Naive thymus-derived CD4-positive, alpha-beta T cell (primary cell): ENCODE measurements around the gene MAPKAPK2. TPM values are rescaled to one million over a fixed set of nuclear protein-coding genes. Genes with fewer than 3 reads are reported as not detected.
A peak's percentile ranks its signal among the peaks of the same experiment; 100 is the strongest.

Experiments
- ATAC-seq: fragments of 150-1000 bp; cut with Tn5 transposase; 2 replicates; pipeline ENCODE4 v1.10.0; 2021; ENCODE audit warnings: mild to moderate bottlenecking, moderate library complexity
- CTCF ChIA-PET: fragments of 350-600 bp; sonication (Branson Sonifier 250); formaldehyde crosslinking; loops from one replicate; lab custom pipeline; 2021; ENCODE audit warnings: antibody characterized with exemption; lab: Charles Lee
- POLR2A ChIA-PET: fragments of 350-600 bp; sonication (Branson Sonifier 250); formaldehyde crosslinking; loops from one replicate; lab custom pipeline; 2021; ENCODE audit warnings: antibody characterized with exemption, inconsistent platforms; lab: Charles Lee
- DNase-seq, 9 donors: peaks; one replicate each; pipeline versions ENCODE4 v3.0.0 to v3.0.0-alpha.2; 2020 to 2022; ENCODE audit warnings: mixed read lengths in 1 of 9
- H3K27ac ChIP-seq: one replicate; pipeline ENCODE4 v1.7.0; 2013; ENCODE audit warnings: mild to moderate bottlenecking, low read depth, low read length, moderate library complexity
- H3K27me3 ChIP-seq, 2 donors: one replicate each; pipeline ENCODE4 v1.7.0; 2013; ENCODE audit warnings: low read length in 2 of 2, mild to moderate bottlenecking in 2 of 2, moderate library complexity in 2 of 2; ENCODE audit not compliant: control insufficient read depth in 2 of 2, insufficient read depth in 2 of 2
- H3K36me3 ChIP-seq, 3 experiments: 1 replicate in 2 of 3; 2 replicates in 1 of 3; pipeline ENCODE4 v1.7.0; 2013; ENCODE audit warnings: low read length in 3 of 3, mild to moderate bottlenecking in 3 of 3, moderate library complexity in 1 of 3; ENCODE audit not compliant: insufficient read depth in 3 of 3, control insufficient read depth in 2 of 3
- H3K4me1 ChIP-seq, 2 donors: one replicate each; pipeline ENCODE4 v1.7.0; 2013; ENCODE audit warnings: low read length in 2 of 2, mild to moderate bottlenecking in 2 of 2, moderate library complexity in 1 of 2; ENCODE audit not compliant: control insufficient read depth in 2 of 2, insufficient read depth in 2 of 2
- H3K4me3 ChIP-seq: 2 replicates; pipeline ENCODE4 v1.7.0; 2013; ENCODE audit warnings: mild to moderate bottlenecking, low read length
- H3K9me3 ChIP-seq, 3 experiments: 1 replicate in 2 of 3; 2 replicates in 1 of 3; pipeline ENCODE4 v1.7.0; 2013; ENCODE audit warnings: low read length in 3 of 3; ENCODE audit not compliant: control insufficient read depth in 2 of 3
- H3K27ac Mint-ChIP-seq, 9 donors: one replicate each; pipeline ENCODE4 v1.8.0; 2020 to 2022; ENCODE audit warnings: mixed read lengths in 9 of 9, mild to moderate bottlenecking in 8 of 9, moderate library complexity in 5 of 9, inconsistent platforms in 2 of 9
- H3K27me3 Mint-ChIP-seq, 5 donors: one replicate each; pipeline ENCODE4 v1.8.0; 2021 to 2022; ENCODE audit warnings: mixed read lengths in 5 of 5, mild to moderate bottlenecking in 1 of 5
- H3K36me3 Mint-ChIP-seq, 5 donors: one replicate each; pipeline ENCODE4 v1.8.0; 2020 to 2022; ENCODE audit warnings: mixed read lengths in 5 of 5, mild to moderate bottlenecking in 3 of 5, inconsistent platforms in 1 of 5
- H3K4me1 Mint-ChIP-seq, 7 donors: one replicate each; pipeline ENCODE4 v1.8.0; 2020 to 2022; ENCODE audit warnings: mixed read lengths in 7 of 7, mild to moderate bottlenecking in 3 of 7, inconsistent platforms in 1 of 7
- H3K4me3 Mint-ChIP-seq, 10 donors: one replicate each; pipeline ENCODE4 v1.8.0; 2020 to 2022; ENCODE audit warnings: mild to moderate bottlenecking in 10 of 10, mixed read lengths in 10 of 10, moderate library complexity in 6 of 10, inconsistent platforms in 2 of 10
- H3K9me3 Mint-ChIP-seq, 11 donors: one replicate each; pipeline ENCODE4 v1.8.0; 2020 to 2022; ENCODE audit warnings: mixed read lengths in 11 of 11, mild to moderate bottlenecking in 4 of 11, inconsistent platforms in 1 of 11, moderate library complexity in 1 of 11
- intact Hi-C, 2 donors: fragments of 100-400 bp; cut with micrococcal nuclease; formaldehyde crosslinking; loops; one replicate each; pipeline ENCODE4 v1.15.1; 2023
- polyA plus RNA-seq, 2 donors: library from polyadenylated mRNA; unstranded; fragments of 300-500 nt; fragmentation: Illumina TruSeq; gene quantifications; one replicate each; pipeline ENCODE4 v1.2.3, GENCODE V29; 2021
- total RNA-seq, 6 experiments: library from RNA in 5 of 6; stranded (reverse) in 5 of 6; gene quantifications; 1 replicate in 5 of 6; 2 replicates in 1 of 6; pipeline ENCODE4 v1.2.3 and lab custom pipeline; 2021 to 2026

MAPKAPK2 gene
- total and polyA plus RNA-seq, 7 experiments from 2014 or later = 1.4 to 123 (median 53.2) TPM

- Mint-ChIP-seq H3K27ac (peak overlapping the region in 5 of 9 donors; percentile 16 to 75 (median 32)), H3K9me3 (no peaks in the 10 kb centered on the region), H3K4me1 (peaks cover 26 to 71% (median 35%) of the 10 kb centered on the region in 7 donors), H3K27me3 (peaks cover 0 to 20% (median 0%) of the 10 kb centered on the region in 5 donors), H3K36me3 (peaks cover 0 to 8% (median 3%) of the 10 kb centered on the region in 5 donors), H3K4me3 (no peak overlapping the region)
- ATAC-seq (peak; percentile 59), DNase-seq (no peak)
- Histone ChIP-seq H3K4me1 (peaks cover 6 to 19% of the 10 kb centered on the region in 2 donors), H3K36me3 (no peaks in the 10 kb centered on the region), H3K4me3 (no peak overlapping the region), H3K27me3 (no peaks in the 10 kb centered on the region), H3K27ac (no peak overlapping the region), H3K9me3 (no peaks in the 10 kb centered on the region)
- CTCF ChIA-PET = interaction anchor here (0.8 to 1.8 kb wide), 3 partner anchors 9 to 65 kb away, joined by 3 to 7 read pairs (median 4); no protein-coding TSS in a partner anchor
- intact Hi-C loops = no loop called here
- POLR2A ChIA-PET = interaction anchor here (0.7 to 1.9 kb wide), 5 partner anchors 8 to 161 kb away, joined by 3 to 7 read pairs (median 4); no protein-coding TSS in a partner anchor
Observed at GRCh38 chr1:206744683-206745082, 60.0 kb downstream of the MAPKAPK2 start.

DNA sequence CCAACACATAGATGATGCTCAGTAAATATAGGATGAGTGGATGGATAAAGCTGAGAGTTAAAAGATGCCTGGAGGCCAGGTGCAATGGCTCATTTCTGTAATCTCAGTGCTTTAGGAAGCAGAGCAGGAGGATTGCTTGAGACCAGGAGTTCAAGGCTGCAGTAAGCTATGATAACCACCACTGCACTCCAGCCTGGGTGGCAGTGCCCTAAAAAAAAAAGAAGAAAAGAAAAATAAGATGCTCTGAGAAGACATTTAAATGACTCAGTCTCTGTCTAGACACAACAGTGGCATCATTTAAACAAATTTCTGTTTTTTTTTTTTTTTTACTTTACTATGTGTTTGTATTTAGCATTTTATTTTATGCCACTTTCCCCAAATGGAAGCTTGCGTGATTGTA is 60.6 kb downstream of the MAPKAPK2 start:
- peak overlapping the region in 2 of 9 donors; percentile 16 to 46 for H3K27ac Mint-ChIP-seq
- H3K36me3 Mint-ChIP-seq = peaks cover 0 to 8% (median 3%) of the 10 kb centered on the region in 5 donors
- ATAC-seq = no peak
- no peaks in the 10 kb centered on the region for H3K9me3 ChIP-seq
- ChIA-PET POLR2A (interaction anchor here (0.6 to 1.9 kb wide), 8 partner anchors 9 to 285 kb away, joined by 3 to 7 read pairs (median 4); no protein-coding TSS in a partner anchor), CTCF (interaction anchor here (0.8 to 1.8 kb wide), 3 partner anchors 10 to 64 kb away, joined by 3 to 7 read pairs (median 4); no protein-coding TSS in a partner anchor)
- no peak overlapping the region for H3K27ac ChIP-seq
- intact Hi-C loops = no loop called here
- no peaks in the 10 kb centered on the region for H3K27me3 ChIP-seq
- H3K36me3 ChIP-seq = no peaks in the 10 kb centered on the region
- H3K4me1 Mint-ChIP-seq = peaks cover 22 to 67% (median 33%) of the 10 kb centered on the region in 7 donors
- peaks cover 0 to 26% (median 0%) of the 10 kb centered on the region in 5 donors for H3K27me3 Mint-ChIP-seq
- DNase-seq = no peak
- peaks cover under 1 to 13% of the 10 kb centered on the region in 2 donors for H3K4me1 ChIP-seq
- H3K9me3 Mint-ChIP-seq = no peaks in the 10 kb centered on the region
- H3K4me3 ChIP-seq = no peak overlapping the region
- H3K4me3 Mint-ChIP-seq = no peak overlapping the region

GRCh38 chr1:206748348-206749030 is 63.8 kb downstream of the MAPKAPK2 start:
- Histone ChIP-seq H3K27me3 (no peaks in the 10 kb centered on the region), H3K27ac (no peak overlapping the region), H3K4me3 (no peak overlapping the region), H3K36me3 (no peaks in the 10 kb centered on the region), H3K9me3 (no peaks in the 10 kb centered on the region), H3K4me1 (peaks cover 0 to 10% of the 10 kb centered on the region in 2 donors)
- ATAC-seq (no peak), DNase-seq (no peak)
- peaks cover 20 to 55% (median 34%) of the 10 kb centered on the region in 7 donors for H3K4me1 Mint-ChIP-seq
- intact Hi-C loops = no loop called here
- H3K27me3 Mint-ChIP-seq = peaks cover 0 to 44% (median 0%) of the 10 kb centered on the region in 5 donors
- ChIA-PET CTCF (interaction anchor here (0.9 to 1.3 kb wide), 4 partner anchors 21 to 173 kb away, joined by 3 to 7 read pairs (median 5); partner anchors contain the start of gene FCMR), POLR2A (interaction anchor here (0.6 to 1.3 kb wide), 4 partner anchors 14 to 189 kb away, joined by 3 to 6 read pairs (median 3); no protein-coding TSS in a partner anchor)
- H3K4me3 Mint-ChIP-seq = no peak overlapping the region
- H3K9me3 Mint-ChIP-seq = peaks cover 0 to 2% (median 0%) of the 10 kb centered on the region in 11 donors
- peak overlapping the region in 3 of 9 donors; percentile 1 to 63 (median 6) for H3K27ac Mint-ChIP-seq
- peaks cover 0 to 8% (median 3%) of the 10 kb centered on the region in 5 donors for H3K36me3 Mint-ChIP-seq

- H3K27ac ChIP-seq = no peak overlapping the region
- H3K4me3 ChIP-seq = no peak overlapping the region
- peaks cover 0 to 2% (median 0%) of the 10 kb centered on the region in 11 donors for H3K9me3 Mint-ChIP-seq
- H3K27me3 Mint-ChIP-seq = peaks cover 0 to 57% (median 0%) of the 10 kb centered on the region in 5 donors
- CTCF ChIA-PET = interaction anchor here (1.3 kb wide), 1 partner anchor 10 kb away, joined by 3 read pairs; no protein-coding TSS in a partner anchor
- peaks cover 0 to 27% (median 5%) of the 10 kb centered on the region in 5 donors for H3K36me3 Mint-ChIP-seq
- H3K9me3 ChIP-seq = no peaks in the 10 kb centered on the region
- peak overlapping the region in 1 of 9 donors; percentile 15 for H3K27ac Mint-ChIP-seq
- POLR2A ChIA-PET = no interaction called here
- H3K4me3 Mint-ChIP-seq = no peak overlapping the region
- H3K27me3 ChIP-seq = no peaks in the 10 kb centered on the region
- peaks cover 8 to 26% of the 10 kb centered on the region in 2 donors for H3K4me1 ChIP-seq
- DNase-seq (no peak), ATAC-seq (no peak)
- peaks cover 21 to 55% (median 47%) of the 10 kb centered on the region in 7 donors for H3K4me1 Mint-ChIP-seq
- no peaks in the 10 kb centered on the region for H3K36me3 ChIP-seq
- intact Hi-C loops = no loop called here
Observed at GRCh38 chr1:206751891-206752290, 67.2 kb downstream of the MAPKAPK2 start.

DNA sequence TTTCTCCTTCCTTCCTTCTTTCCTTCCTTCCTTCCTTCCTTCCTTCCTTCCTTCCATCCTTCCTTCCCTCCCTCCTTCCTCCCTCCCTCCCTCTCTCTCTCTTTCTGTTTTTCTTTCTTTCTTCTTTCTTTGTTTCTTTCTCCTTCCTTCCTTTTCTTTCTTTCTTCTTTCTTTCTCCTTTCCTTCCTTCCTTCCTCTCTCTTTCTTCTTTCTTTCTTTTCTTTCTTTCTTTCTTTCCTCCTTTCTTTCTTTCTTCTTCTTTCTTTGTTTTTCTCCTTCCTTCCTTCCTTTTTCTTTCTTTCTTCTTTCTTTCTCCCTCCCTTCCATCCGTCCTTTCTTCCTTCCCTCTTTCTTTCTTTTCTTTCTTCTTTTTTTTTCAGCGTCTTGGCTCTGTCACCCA is 67.8 kb downstream of the MAPKAPK2 start:
- Histone ChIP-seq H3K36me3 (no peaks in the 10 kb centered on the region), H3K27me3 (no peaks in the 10 kb centered on the region), H3K4me1 (peaks cover 14 to 32% of the 10 kb centered on the region in 2 donors), H3K4me3 (no peak overlapping the region), H3K27ac (no peak overlapping the region), H3K9me3 (no peaks in the 10 kb centered on the region)
- POLR2A ChIA-PET = interaction anchor here (1.3 to 1.6 kb wide), 2 partner anchors 16 to 51 kb away, joined by 3 to 4 read pairs; no protein-coding TSS in a partner anchor
- peaks cover 21 to 50% (median 47%) of the 10 kb centered on the region in 7 donors for H3K4me1 Mint-ChIP-seq
- H3K4me3 Mint-ChIP-seq = no peak overlapping the region
- CTCF ChIA-PET = interaction anchor here (0.8 to 1.3 kb wide), 2 partner anchors 9 to 56 kb away, joined by 3 read pairs; no protein-coding TSS in a partner anchor
- ATAC-seq (no peak), DNase-seq (no peak)
- peaks cover 0 to 26% (median 5%) of the 10 kb centered on the region in 5 donors for H3K36me3 Mint-ChIP-seq
- H3K27me3 Mint-ChIP-seq = peaks cover 0 to 57% (median 0%) of the 10 kb centered on the region in 5 donors
- peaks cover 0 to 2% (median 0%) of the 10 kb centered on the region in 11 donors for H3K9me3 Mint-ChIP-seq
- peak overlapping the region in 1 of 9 donors; percentile 20 for H3K27ac Mint-ChIP-seq
- intact Hi-C loops = no loop called here

DNA sequence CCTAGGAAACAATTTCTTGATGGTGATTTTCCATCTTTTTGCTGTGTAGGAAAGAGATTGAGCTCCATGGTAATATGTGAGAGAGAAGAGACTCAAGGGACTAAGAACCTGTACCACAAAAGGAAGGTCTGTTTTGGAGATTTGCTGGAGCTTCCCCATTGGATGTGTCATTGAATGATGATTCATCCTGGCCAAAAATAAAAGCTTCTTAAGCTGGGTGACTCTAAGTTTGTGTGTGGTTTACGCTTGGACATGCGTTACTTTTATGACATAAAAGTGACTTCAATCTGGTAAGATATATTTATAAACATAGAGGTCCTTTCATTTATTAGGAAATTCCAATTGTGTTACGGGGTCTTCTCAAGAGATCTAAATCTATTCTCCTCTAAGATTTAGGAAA is 68.4 kb downstream of the MAPKAPK2 start:
- H3K27me3 Mint-ChIP-seq = peaks cover 0 to 54% (median 0%) of the 10 kb centered on the region in 5 donors
- intact Hi-C loops = no loop called here
- Histone ChIP-seq H3K4me1 (peaks cover 18 to 38% of the 10 kb centered on the region in 2 donors), H3K4me3 (no peak overlapping the region), H3K27me3 (no peaks in the 10 kb centered on the region), H3K9me3 (no peaks in the 10 kb centered on the region), H3K36me3 (no peaks in the 10 kb centered on the region), H3K27ac (no peak overlapping the region)
- DNase-seq (no peak), ATAC-seq (no peak)
- ChIA-PET POLR2A (interaction anchor here (1.3 to 1.6 kb wide), 2 partner anchors 17 to 50 kb away, joined by 3 to 4 read pairs; no protein-coding TSS in a partner anchor), CTCF (interaction anchor here (0.8 to 1.3 kb wide), 3 partner anchors 8 to 55 kb away, joined by 3 read pairs; no protein-coding TSS in a partner anchor)
- H3K9me3 Mint-ChIP-seq = peaks cover 0 to 2% (median 0%) of the 10 kb centered on the region in 11 donors
- peaks cover 19 to 47% (median 47%) of the 10 kb centered on the region in 7 donors for H3K4me1 Mint-ChIP-seq
- no peak overlapping the region for H3K27ac Mint-ChIP-seq
- H3K4me3 Mint-ChIP-seq = no peak overlapping the region
- H3K36me3 Mint-ChIP-seq = peaks cover 0 to 24% (median 5%) of the 10 kb centered on the region in 5 donors
